H9 (cell line): Measurements from ENCODE around the gene NEK5. TPM values are rescaled to one million over a fixed set of nuclear protein-coding genes. Genes with fewer than 3 reads are reported as not detected.

ENCODE experiments used
- DNase-seq: peaks from one replicate; pipeline ENCODE4 v3.0.0-alpha.2; 2017
- H2AFZ ChIP-seq: one replicate; pipeline ENCODE4 v1.6.1; 2013; ENCODE audit warnings: mild to moderate bottlenecking, low read length, control low read depth, moderate library complexity
- H2AK5ac ChIP-seq: 2 replicates; pipeline ENCODE4 v1.6.1; 2013; ENCODE audit warnings: low read length, control low read depth, mixed read lengths; ENCODE audit not compliant: insufficient read length
- H2BK120ac ChIP-seq: one replicate; pipeline ENCODE4 v1.6.1; 2013; ENCODE audit warnings: low read depth, mild to moderate bottlenecking, low read length, control low read depth, inconsistent platforms; ENCODE audit not compliant: poor library complexity, severe bottlenecking
- H2BK12ac ChIP-seq: 2 replicates; pipeline ENCODE4 v1.6.1; 2013; ENCODE audit warnings: low read length, control low read depth, mixed read lengths, low read depth; ENCODE audit not compliant: insufficient read length
- H2BK15ac ChIP-seq: 2 replicates; pipeline ENCODE4 v1.6.1; 2013; ENCODE audit warnings: low read depth, low read length, control low read depth
- H2BK20ac ChIP-seq: one replicate; pipeline ENCODE4 v1.6.1; 2013; ENCODE audit warnings: low read depth, mild to moderate bottlenecking, low read length, control low read depth, inconsistent platforms; ENCODE audit not compliant: poor library complexity, severe bottlenecking
- H2BK5ac ChIP-seq: 2 replicates; pipeline ENCODE4 v1.6.1; 2013; ENCODE audit warnings: low read length, control low read depth, mixed read lengths; ENCODE audit not compliant: insufficient read length
- H3K14ac ChIP-seq: 2 replicates; pipeline ENCODE4 v1.6.1; 2013; ENCODE audit warnings: low read length, control low read depth; ENCODE audit not compliant: insufficient read depth
- H3K18ac ChIP-seq: 2 replicates; pipeline ENCODE4 v1.6.1; 2013; ENCODE audit warnings: low read depth, mild to moderate bottlenecking, mixed read lengths, low read length, control low read depth; ENCODE audit not compliant: insufficient read length
- H3K23ac ChIP-seq: 2 replicates; pipeline ENCODE4 v1.6.1; 2013; ENCODE audit warnings: low read length, control low read depth, mixed read lengths, low read depth; ENCODE audit not compliant: insufficient read length
- H3K23me2 ChIP-seq: 2 replicates; pipeline ENCODE4 v1.6.1; 2013; ENCODE audit warnings: low read depth, mild to moderate bottlenecking, mixed read lengths, low read length, control low read depth; ENCODE audit not compliant: insufficient read length, poor library complexity, severe bottlenecking
- H3K27ac ChIP-seq: 2 replicates; pipeline ENCODE4 v1.5.1; 2013; ENCODE audit warnings: low read length, control low read depth, mixed read lengths, low read depth; ENCODE audit not compliant: insufficient read length
- H3K27me3 ChIP-seq: 2 replicates; pipeline ENCODE4 v1.6.1; 2013; ENCODE audit warnings: low read length, control low read depth, inconsistent platforms; ENCODE audit not compliant: insufficient read depth
- H3K4ac ChIP-seq: 2 replicates; pipeline ENCODE4 v1.6.1; 2013; ENCODE audit warnings: low read depth, mild to moderate bottlenecking, control low read depth, inconsistent platforms, low read length, moderate library complexity
- H3K4me1 ChIP-seq: 2 replicates; pipeline ENCODE4 v1.6.1; 2013; ENCODE audit warnings: low read length, control low read depth, inconsistent platforms; ENCODE audit not compliant: insufficient read depth
- H3K4me2 ChIP-seq: 2 replicates; pipeline ENCODE4 v1.6.1; 2013; ENCODE audit warnings: low read length, control low read depth, mixed read lengths; ENCODE audit not compliant: insufficient read length, insufficient read depth
- H3K56ac ChIP-seq: 2 replicates; pipeline ENCODE4 v1.6.1; 2013; ENCODE audit warnings: low read depth, mild to moderate bottlenecking, mixed read lengths, low read length, control low read depth; ENCODE audit not compliant: insufficient read length
- H3K79me1 ChIP-seq: 2 replicates; pipeline ENCODE4 v1.6.1; 2013; ENCODE audit warnings: low read depth, mild to moderate bottlenecking, moderate library complexity, low read length, control low read depth, inconsistent platforms; ENCODE audit not compliant: insufficient read depth, poor library complexity, severe bottlenecking
- H3K79me2 ChIP-seq: 2 replicates; pipeline ENCODE4 v1.6.1; 2013; ENCODE audit warnings: low read length, control low read depth, inconsistent platforms; ENCODE audit not compliant: insufficient read depth
- H3K9ac ChIP-seq: 2 replicates; pipeline ENCODE4 v1.6.1; 2013; ENCODE audit warnings: low read length, control low read depth, mixed read lengths; ENCODE audit not compliant: insufficient read length; ENCODE audit errors: extremely low read depth
- H3K9me3 ChIP-seq: one replicate; pipeline ENCODE4 v1.6.1; 2013; ENCODE audit warnings: low read depth, low read length, inconsistent platforms; ENCODE audit not compliant: control insufficient read depth
- H3T11ph ChIP-seq: one replicate; pipeline ENCODE4 v1.6.1; 2013; ENCODE audit warnings: mild to moderate bottlenecking, low read length, control low read depth, inconsistent platforms
- H4K20me1 ChIP-seq: one replicate; pipeline ENCODE4 v1.6.1; 2013; ENCODE audit not compliant: control insufficient read depth, insufficient read length, insufficient read depth
- H4K5ac ChIP-seq: 2 replicates; pipeline ENCODE4 v1.6.1; 2013; ENCODE audit warnings: low read depth, mild to moderate bottlenecking, mixed read lengths, low read length, control low read depth; ENCODE audit not compliant: insufficient read length
- H4K8ac ChIP-seq: replicated peaks from 2 replicates; pipeline ENCODE4 v1.6.1; 2013; ENCODE audit warnings: low read length, control low read depth, mixed read lengths, low read depth; ENCODE audit not compliant: insufficient read length
- H4K91ac ChIP-seq: 2 replicates; pipeline ENCODE4 v1.6.1; 2013; ENCODE audit warnings: low read depth, mild to moderate bottlenecking, moderate library complexity, mixed read lengths, low read length, control low read depth; ENCODE audit not compliant: insufficient read length
- H3K27ac Mint-ChIP-seq, 3 experiments: 2 replicates in 2 of 3; 3 replicates in 1 of 3; pipeline ENCODE4 v1.8.0; 2020 to 2021; ENCODE audit warnings: mixed read lengths in 3 of 3, mild to moderate bottlenecking in 1 of 3, moderate library complexity in 1 of 3
- H3K27me3 Mint-ChIP-seq: 2 replicates; pipeline ENCODE4 v1.8.0; 2021; ENCODE audit warnings: low read depth, mild to moderate bottlenecking, moderate library complexity, mixed read lengths
- H3K36me3 Mint-ChIP-seq, 3 experiments: 2 replicates in 2 of 3; 3 replicates in 1 of 3; pipeline ENCODE4 v1.8.0; 2020 to 2021; ENCODE audit warnings: low read depth in 3 of 3, mixed read lengths in 3 of 3; ENCODE audit not compliant: insufficient read depth in 1 of 3
- H3K4me1 Mint-ChIP-seq, 2 experiments: 2 replicates each; pipeline ENCODE4 v1.8.0; 2020; ENCODE audit warnings: mixed read lengths in 2 of 2
- H3K4me3 Mint-ChIP-seq, 2 experiments: 2 replicates in 1 of 2; 3 replicates in 1 of 2; pipeline ENCODE4 v1.8.0; 2020 to 2021; ENCODE audit warnings: mild to moderate bottlenecking in 2 of 2, mixed read lengths in 2 of 2, moderate library complexity in 1 of 2
- H3K9me3 Mint-ChIP-seq, 2 experiments: 2 replicates in 1 of 2; 3 replicates in 1 of 2; pipeline ENCODE4 v1.8.0; 2020; ENCODE audit warnings: mild to moderate bottlenecking in 2 of 2, mixed read lengths in 2 of 2, moderate library complexity in 1 of 2
- CTCF ChIP-seq: fragments of 200-600 bp; sonication (generic); conservative IDR thresholded peaks from 3 replicates; pipeline ENCODE4 v1.8.0; 2021; ENCODE audit warnings: antibody characterized with exemption, mild to moderate bottlenecking
- WGBS: extraction: QIAGEN DNeasy Blood & Tissue Kit; methylation state at CpG from one replicate; pipeline ENCODE4 v1.1.7; 2013; ENCODE audit warnings: missing lambda C conversion rate, low lambda C conversion rate, mixed read lengths; ENCODE audit not compliant: insufficient read length; ENCODE audit errors: extremely low coverage; 5-methylcytosine and 5-hydroxymethylcytosine counted together
- total RNA-seq: library from RNA; stranded (reverse); gene quantifications from 2 replicates; pipeline ENCODE4 v1.2.1, GENCODE V29; 2021

NEK5 gene
- total RNA-seq, 1 experiment from 2014 or later, result 0.26 TPM

DNA sequence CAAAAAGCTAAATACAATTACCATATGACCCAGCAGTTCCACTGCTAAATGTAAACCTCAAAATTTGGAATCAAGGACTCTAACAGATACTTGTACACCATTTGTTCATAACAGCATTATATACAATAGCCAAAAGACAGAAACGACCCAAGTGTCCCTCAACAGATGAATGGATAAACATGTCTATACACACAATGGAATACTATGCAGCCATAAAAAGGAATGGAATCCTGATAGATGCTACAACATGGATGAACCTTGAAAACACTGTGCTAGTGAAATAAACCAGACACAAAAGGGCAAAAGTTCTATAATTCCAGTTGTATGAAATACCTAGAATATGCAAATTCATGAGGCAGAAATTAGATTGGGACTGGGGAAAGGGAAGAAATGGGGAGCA, 18.4 kb upstream of the NEK5 start:
- Histone ChIP-seq H2BK5ac (no peak overlapping the region), H3K9me3 (no peaks in the 10 kb centered on the region), H3K56ac (no peak overlapping the region), H2BK15ac (no peak overlapping the region), H3K23me2 (no peaks in the 10 kb centered on the region), H4K5ac (no peak overlapping the region), H3K9ac (no peak overlapping the region), H4K8ac (no peak overlapping the region), H3K18ac (no peak overlapping the region), H3T11ph (no peak overlapping the region), H3K27ac (no peak overlapping the region), H3K4me1 (no peaks in the 10 kb centered on the region), H4K91ac (no peak overlapping the region), H2BK12ac (no peak overlapping the region), H3K23ac (no peak overlapping the region), H3K4me2 (no peak overlapping the region), H3K4ac (no peak overlapping the region), H3K14ac (no peak overlapping the region), H2AFZ (no peak overlapping the region), H2BK120ac (no peak overlapping the region), H3K27me3 (no peaks in the 10 kb centered on the region), H4K20me1 (no peaks in the 10 kb centered on the region), H3K79me2 (no peaks in the 10 kb centered on the region), H2AK5ac (no peak overlapping the region), H3K79me1 (no peaks in the 10 kb centered on the region), H2BK20ac (no peak overlapping the region)
- no CpG with 5 or more reads among the region's 1 CpG for WGBS
- no peak overlapping the region for H3K27ac Mint-ChIP-seq
- no peaks in the 10 kb centered on the region for H3K4me1 Mint-ChIP-seq
- no peak for TF ChIP-seq CTCF
- H3K9me3 Mint-ChIP-seq, result peaks cover 0 to 5% of the 10 kb centered on the region in 2 experiments; a peak in 2 of 5 replicates
- H3K36me3 Mint-ChIP-seq, result peaks cover 7 to 18% (median 13%) of the 10 kb centered on the region in 3 experiments; a peak in 6 of 7 replicates
- H3K4me3 Mint-ChIP-seq, result no peak overlapping the region
- no peak for DNase-seq
- H3K27me3 Mint-ChIP-seq, result no peaks in the 10 kb centered on the region
